Measurements from ENCODE around the gene CFAP46. TPM values are rescaled to one million over a fixed set of nuclear protein-coding genes. Genes with fewer than 3 reads are reported as not detected.

Gene CFAP46
- total and polyA plus RNA-seq, 10 of the 15 experiments (the other 5 are each of a cell fraction or from before 2014, with no cell fraction given): 0.01 to 0.18 (median 0.03) TPM; not detected in 7

- ATAC-seq (no peak), DNase-seq (ENCODE audit: low read depth, low spot score) (no peak), FAIRE-seq (no peak)
- H4K20me1 ChIP-seq (ENCODE audit: control insufficient read depth, insufficient read depth): no peaks in the 10 kb centered on the region
- BruUV-seq (replicated peaks): no TSS peak
- no peak overlapping the region for H3K4me3 ChIP-seq
- no peaks in the 10 kb centered on the region for H3K79me2 ChIP-seq (ENCODE audit: control insufficient read depth, insufficient read depth, low read length)
- no peaks in the 10 kb centered on the region for H3K27me3 ChIP-seq (replicated peaks in 1 of 2; ENCODE audit: control insufficient read depth in 2 of 2, insufficient read depth in 2 of 2, low read length in 1 of 2)
- H3K4me2 ChIP-seq (ENCODE audit: control insufficient read depth, insufficient read depth): no peak overlapping the region
- no peaks in the 10 kb centered on the region for H3K36me3 ChIP-seq (ENCODE audit: control insufficient read depth in 2 of 2, insufficient read depth in 2 of 2, low read length in 1 of 2)
- H3K9me3 ChIP-seq (replicated peaks; ENCODE audit: control insufficient read depth, insufficient read depth, low read length): no peaks in the 10 kb centered on the region; the same call in 2 of the 3 replicates
- H2AFZ ChIP-seq (ENCODE audit: control insufficient read depth, low read depth, low read length): no peak overlapping the region
- no peaks in the 10 kb centered on the region for H3K4me1 ChIP-seq (ENCODE audit: control insufficient read depth, insufficient read depth, low read length)
- intact Hi-C loops (cut with micrococcal nuclease; ENCODE audit: unreplicated experiment) (no loop called here), in situ Hi-C loops (cut with MboI) (no loop called here)
- WGBS (ENCODE audit: insufficient coverage, insufficient replicate concordance, low lambda C conversion rate, missing lambda C conversion rate): 51% methylated on average over 25 of the region's 28 CpGs
- no peak overlapping the region for H3K27ac ChIP-seq (ENCODE audit: control insufficient read depth, insufficient read depth)
- SMC1A ChIA-PET (ENCODE audit: uncharacterized antibody, unreplicated experiment): interaction anchor here (0.9 kb wide), 1 partner anchor 255 kb away, joined by 3 read pairs; no protein-coding TSS in a partner anchor
- RAD21 ChIA-PET (ENCODE audit: unreplicated experiment): no interaction called here
- CTCF ChIA-PET: interaction anchor here (0.6 kb wide), 1 partner anchor 126 kb away, joined by 3 read pairs; no protein-coding TSS in a partner anchor
- POLR2A ChIA-PET: no interaction called here
- no peak for TF ChIP-seq MAX (IDR thresholded peaks at IDR 0.05; ENCODE audit: low read depth, low read length)
- no peak for TF ChIP-seq RBBP5 (conservative IDR thresholded peaks at IDR 0.05)
- no peak for TF ChIP-seq NR2C1 (IDR thresholded peaks at IDR 0.05)
- TF ChIP-seq SMC3 (IDR thresholded peaks at IDR 0.05; ENCODE audit: borderline replicate concordance, low read length): no peak
- TF ChIP-seq, protein P1, sequence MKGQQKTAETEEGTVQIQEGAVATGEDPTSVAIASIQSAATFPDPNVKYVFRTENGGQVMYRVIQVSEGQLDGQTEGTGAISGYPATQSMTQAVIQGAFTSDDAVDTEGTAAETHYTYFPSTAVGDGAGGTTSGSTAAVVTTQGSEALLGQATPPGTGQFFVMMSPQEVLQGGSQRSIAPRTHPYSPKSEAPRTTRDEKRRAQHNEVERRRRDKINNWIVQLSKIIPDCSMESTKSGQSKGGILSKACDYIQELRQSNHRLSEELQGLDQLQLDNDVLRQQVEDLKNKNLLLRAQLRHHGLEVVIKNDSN (IDR thresholded peaks at IDR 0.05; ENCODE audit: borderline replicate concordance, extremely low read length, insufficient read depth, low read depth, low read length): no peak
- no peak for TF ChIP-seq CUX1 (IDR thresholded peaks at IDR 0.05; ENCODE audit: insufficient replicate concordance, low read depth, low read length)
- no peak for TF ChIP-seq JUNB (IDR thresholded peaks at IDR 0.05)
- no peak for TF ChIP-seq TCF7 (IDR thresholded peaks at IDR 0.05; ENCODE audit: borderline replicate concordance)
- no peak for TF ChIP-seq CREB1 (IDR thresholded peaks at IDR 0.05; ENCODE audit: low read depth)
- TF ChIP-seq NBN (IDR thresholded peaks at IDR 0.05): no peak
- TF ChIP-seq NFXL1 (IDR thresholded peaks at IDR 0.05; ENCODE audit: borderline replicate concordance): no peak
- no peak for TF ChIP-seq KDM1A (IDR thresholded peaks at IDR 0.05; ENCODE audit: borderline replicate concordance)
- no peak for TF ChIP-seq ZSCAN29 (IDR thresholded peaks at IDR 0.05)
- TF ChIP-seq E2F4 (IDR thresholded peaks at IDR 0.05; ENCODE audit: low read depth, low read length): no peak
- no peak for TF ChIP-seq POLR2AphosphoS2 (IDR thresholded peaks at IDR 0.05; ENCODE audit: low read depth, low read length)
- no peak for TF ChIP-seq RAD51 (IDR thresholded peaks at IDR 0.05)
- TF ChIP-seq POLR2A (IDR thresholded peaks at IDR 0.05; ENCODE audit: low read depth, low read length): no peak
- no peak overlapping the region for H3K9ac ChIP-seq (ENCODE audit: control insufficient read depth, insufficient read depth, low read length)
Measured at GRCh38 chr10:132910186-132910880, 32.0 kb downstream of the CFAP46 start.
